GM20000 (cell line): Measurements from ENCODE around the gene LUZP1.

ENCODE experiments used
- DNase-seq: peaks from one replicate; pipeline ENCODE4 v3.0.0; 2012; ENCODE audit warnings: low spot score
- TF ChIP-seq, protein P1 (sequence below): IDR thresholded peaks from 2 replicates; pipeline ENCODE4 v1.5.1; 2012; ENCODE audit warnings: mild to moderate bottlenecking, control low read depth; ENCODE audit errors: extremely low read depth, missing control alignments

The LUZP1 gene

DNA sequence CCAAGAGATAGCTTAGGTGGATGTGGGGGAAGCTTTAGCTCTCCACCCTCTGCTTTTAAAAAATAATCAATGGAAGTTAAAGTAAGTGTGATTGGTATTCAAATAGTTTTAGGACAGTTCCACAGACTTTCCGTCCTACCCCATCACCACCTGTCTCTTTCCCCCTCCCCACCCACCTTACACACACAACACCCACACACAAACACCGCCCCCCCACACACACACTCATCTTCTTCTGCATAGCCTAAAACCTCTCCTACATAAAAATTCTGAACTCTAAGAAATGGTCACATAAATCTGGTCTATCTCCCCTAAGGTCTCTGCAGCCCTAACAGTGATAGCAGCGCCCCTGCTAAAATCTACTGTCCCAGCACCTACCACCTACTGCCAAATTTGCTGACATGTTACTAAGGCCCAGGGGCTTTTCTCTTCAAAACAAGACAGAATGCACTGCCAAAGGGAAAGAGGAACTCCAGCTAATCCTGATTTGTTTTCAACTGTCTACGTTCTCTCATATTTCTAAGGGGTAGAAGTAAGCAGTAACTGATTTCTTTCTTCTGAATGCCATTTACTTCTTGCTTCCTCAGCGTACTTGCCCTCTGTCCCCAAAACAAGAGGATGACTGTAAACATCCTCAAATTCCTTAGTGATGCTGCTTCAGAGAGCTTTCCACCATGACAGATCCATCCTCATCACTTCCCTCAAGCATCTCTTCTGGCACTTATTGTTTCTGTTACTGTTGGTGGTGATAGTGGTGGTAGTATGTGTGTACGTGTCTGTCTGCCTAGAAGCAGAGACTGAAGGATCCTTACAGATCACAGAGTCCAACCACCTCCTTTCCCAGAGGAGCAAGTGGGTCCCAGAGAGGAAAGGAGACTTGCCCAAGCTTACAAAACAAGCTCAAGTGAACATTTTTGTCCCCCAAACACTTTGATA, 56.8 kb downstream of the LUZP1 start:
- DNase-seq, result no peak
- TF ChIP-seq, protein P1, sequence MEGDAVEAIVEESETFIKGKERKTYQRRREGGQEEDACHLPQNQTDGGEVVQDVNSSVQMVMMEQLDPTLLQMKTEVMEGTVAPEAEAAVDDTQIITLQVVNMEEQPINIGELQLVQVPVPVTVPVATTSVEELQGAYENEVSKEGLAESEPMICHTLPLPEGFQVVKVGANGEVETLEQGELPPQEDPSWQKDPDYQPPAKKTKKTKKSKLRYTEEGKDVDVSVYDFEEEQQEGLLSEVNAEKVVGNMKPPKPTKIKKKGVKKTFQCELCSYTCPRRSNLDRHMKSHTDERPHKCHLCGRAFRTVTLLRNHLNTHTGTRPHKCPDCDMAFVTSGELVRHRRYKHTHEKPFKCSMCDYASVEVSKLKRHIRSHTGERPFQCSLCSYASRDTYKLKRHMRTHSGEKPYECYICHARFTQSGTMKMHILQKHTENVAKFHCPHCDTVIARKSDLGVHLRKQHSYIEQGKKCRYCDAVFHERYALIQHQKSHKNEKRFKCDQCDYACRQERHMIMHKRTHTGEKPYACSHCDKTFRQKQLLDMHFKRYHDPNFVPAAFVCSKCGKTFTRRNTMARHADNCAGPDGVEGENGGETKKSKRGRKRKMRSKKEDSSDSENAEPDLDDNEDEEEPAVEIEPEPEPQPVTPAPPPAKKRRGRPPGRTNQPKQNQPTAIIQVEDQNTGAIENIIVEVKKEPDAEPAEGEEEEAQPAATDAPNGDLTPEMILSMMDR, result no peak

DNA sequence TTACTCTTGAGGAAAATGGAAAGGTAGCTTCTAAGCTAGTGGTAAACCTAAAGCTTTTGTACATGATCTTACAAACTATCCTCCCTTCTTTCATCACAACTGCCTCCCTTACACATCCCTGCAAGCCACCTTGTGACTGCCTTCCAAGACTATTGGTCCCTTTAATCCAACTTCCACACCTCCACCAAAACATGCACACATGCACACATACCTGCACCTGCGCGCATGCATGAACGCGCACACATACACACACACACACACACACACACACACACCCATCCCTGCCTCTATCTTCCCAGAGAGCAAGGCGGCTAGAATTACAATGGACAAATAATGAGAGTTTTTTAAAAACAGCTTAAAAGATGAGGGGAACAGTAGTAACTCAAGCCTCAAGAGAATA, 58.3 kb downstream of the LUZP1 start:
- TF ChIP-seq, protein P1, result no peak
- no peak for DNase-seq

DNA sequence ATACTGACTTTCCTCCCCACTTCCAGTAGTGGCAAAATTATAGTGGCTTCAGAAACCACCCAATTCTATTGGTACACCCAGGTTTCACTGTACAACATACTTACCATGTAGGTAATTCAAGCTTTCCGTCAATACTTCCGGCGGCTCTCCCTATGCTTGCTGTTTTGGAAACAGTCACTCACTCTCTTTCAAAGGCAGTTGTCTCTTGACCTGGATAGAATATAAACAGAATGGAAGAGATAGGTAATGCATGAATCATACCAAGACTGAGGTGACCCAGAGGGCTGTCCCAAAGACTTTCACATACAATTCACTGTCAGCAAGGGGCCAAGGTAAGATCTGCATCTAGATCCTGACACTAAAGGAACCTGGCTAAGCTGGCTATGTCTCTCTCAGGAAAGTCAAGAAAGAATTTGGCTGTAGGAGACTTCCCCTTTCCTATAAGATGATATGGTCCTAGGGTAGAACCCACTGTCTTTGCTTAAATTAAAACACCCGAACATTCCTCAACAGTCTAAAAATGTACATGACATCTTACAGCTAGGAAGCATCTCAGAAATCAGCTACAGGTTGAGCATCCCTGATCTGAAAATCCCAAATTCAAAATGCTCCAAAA, 59.6 kb downstream of the LUZP1 start:
- DNase-seq, result no peak
- TF ChIP-seq, protein P1, result no peak

DNA sequence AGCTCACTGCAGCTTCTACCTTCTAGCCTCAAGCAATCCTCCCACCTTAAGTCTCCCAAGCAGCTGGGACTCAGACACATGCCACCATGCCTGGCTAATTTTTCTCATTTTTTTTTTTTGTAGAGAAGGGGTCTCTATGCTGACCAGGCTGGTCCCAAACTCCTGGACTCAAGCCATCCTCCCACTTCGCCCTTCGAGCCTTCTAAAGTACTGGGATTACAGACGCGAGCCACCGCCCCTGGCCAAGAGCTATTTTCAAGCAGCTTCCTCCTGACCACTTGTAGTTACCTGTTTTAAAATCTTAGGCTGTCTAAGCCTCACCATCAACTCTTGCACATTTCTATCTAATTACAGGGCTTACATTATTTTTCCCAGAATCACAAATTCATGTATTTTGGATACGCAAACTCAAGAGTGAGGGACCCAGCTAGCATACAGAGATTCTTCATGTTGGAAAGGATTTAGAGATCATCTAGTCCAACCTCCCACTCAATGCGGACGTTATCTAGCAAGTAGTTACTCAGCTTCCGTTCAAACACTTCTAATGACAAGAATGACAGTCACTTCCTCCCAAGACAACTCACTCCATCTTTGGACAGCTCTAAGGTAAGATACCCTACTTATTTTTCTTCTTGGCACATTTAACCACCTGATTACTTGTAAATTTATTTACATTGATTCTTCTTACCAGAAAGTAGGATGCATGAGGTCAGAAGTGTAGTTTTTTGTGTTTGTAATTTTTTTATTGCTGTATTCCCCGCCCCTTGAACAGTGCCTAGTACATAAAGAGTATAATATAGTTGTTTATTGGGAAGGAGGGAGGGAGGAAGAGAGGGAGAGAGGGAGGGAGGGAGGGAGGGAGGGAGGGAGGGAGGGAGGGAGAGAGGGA, 65.4 kb downstream of the LUZP1 start:
- TF ChIP-seq, protein P1, result no peak
- DNase-seq, result peak; percentile 54

DNA sequence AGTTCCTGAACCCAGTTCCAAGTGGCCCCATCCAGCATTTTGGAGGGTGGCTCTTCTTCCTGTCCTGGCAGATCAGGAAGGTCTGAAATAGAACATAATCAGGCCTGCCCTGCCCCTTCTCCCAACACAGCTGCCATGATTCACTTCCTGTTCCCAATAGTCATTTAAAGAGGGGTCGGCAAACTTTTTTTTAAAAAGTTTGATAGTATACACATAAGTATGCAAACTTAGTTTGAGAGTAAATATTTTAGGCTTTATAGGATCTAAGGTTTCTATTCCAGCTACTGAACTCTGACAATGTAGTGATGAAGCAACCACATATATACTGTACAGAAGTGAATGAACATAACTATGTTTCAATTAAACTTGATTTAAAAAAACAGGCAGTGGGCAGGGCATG, 66.4 kb downstream of the LUZP1 start:
- no peak for DNase-seq
- TF ChIP-seq, protein P1, result no peak

DNA sequence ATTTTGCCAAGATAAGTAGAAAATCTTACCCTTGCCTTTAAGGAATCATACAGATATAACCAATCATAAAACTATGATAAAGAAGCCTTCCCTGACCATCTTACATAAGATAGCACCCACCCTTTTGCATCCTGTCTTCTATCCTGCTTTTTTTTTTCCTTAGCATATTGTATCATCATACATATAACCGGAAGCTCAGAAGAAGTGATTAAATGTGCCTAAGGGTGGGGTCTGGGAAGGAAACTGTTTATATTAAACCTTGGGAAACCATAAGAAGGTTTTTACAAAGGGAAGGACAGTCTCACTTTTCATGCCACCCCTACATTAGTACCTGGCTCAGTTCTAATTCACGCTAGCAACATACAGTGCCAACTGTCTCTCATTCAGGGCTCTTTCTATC, 66.8 kb downstream of the LUZP1 start:
- TF ChIP-seq, protein P1, result no peak
- no peak for DNase-seq
